ENCODE data around the gene LRG1. TPM values are rescaled to one million over a fixed set of nuclear protein-coding genes. Genes with fewer than 3 reads are reported as not detected.

Gene LRG1
- total RNA-seq, 1 experiment from 2014 or later, result 0.10 TPM

GRCh38 chr19:4519521-4520277 is 20.1 kb downstream of the LRG1 start:
- H3K27me3 ChIP-seq (ENCODE audit: control insufficient read depth, insufficient read depth, low read length), result peaks cover 9% of the 10 kb centered on the region
- no peak for DNase-seq
- no peak overlapping the region for H3K4me3 ChIP-seq (ENCODE audit: insufficient read depth, low read depth, low read length)
- no peaks in the 10 kb centered on the region for H3K36me3 ChIP-seq (replicated peaks; ENCODE audit: control insufficient read depth, insufficient read depth, low read length)

- Histone ChIP-seq H3K27me3 (ENCODE audit: control insufficient read depth, insufficient read depth, low read length) (peaks cover 9% of the 10 kb centered on the region), H3K36me3 (replicated peaks; ENCODE audit: control insufficient read depth, insufficient read depth, low read length) (no peaks in the 10 kb centered on the region), H3K4me3 (ENCODE audit: insufficient read depth, low read depth, low read length) (no peak overlapping the region)
- DNase-seq, result no peak
Measured at GRCh38 chr19:4519172-4519496, 20.7 kb downstream of the LRG1 start.

GRCh38 chr19:4518345-4519171 is 21.3 kb downstream of the LRG1 start, which contains the start of gene PLIN4:
TSS of gene PLIN4 (minus strand) at chr19:4518486. CDS start at chr19:4518272, 214 bp downstream.
- H3K27me3 ChIP-seq (ENCODE audit: control insufficient read depth, insufficient read depth, low read length), result peaks cover 10% of the 10 kb centered on the region
- DNase-seq, result peak; percentile 84
- H3K4me3 ChIP-seq (ENCODE audit: insufficient read depth, low read depth, low read length), result no peak within 1 kb of the TSS
- H3K36me3 ChIP-seq (replicated peaks; ENCODE audit: control insufficient read depth, insufficient read depth, low read length), result no peaks in the 10 kb centered on the region

GRCh38 chr19:4517451-4518057 is 22.3 kb downstream of the LRG1 start:
- no peak overlapping the region for H3K4me3 ChIP-seq (ENCODE audit: insufficient read depth, low read depth, low read length)

GRCh38 chr19:4516939-4517300 is 22.9 kb downstream of the LRG1 start:
- Histone ChIP-seq H3K4me3 (ENCODE audit: insufficient read depth, low read depth, low read length) (no peak overlapping the region), H3K36me3 (replicated peaks; ENCODE audit: control insufficient read depth, insufficient read depth, low read length) (no peaks in the 10 kb centered on the region), H3K27me3 (ENCODE audit: control insufficient read depth, insufficient read depth, low read length) (peaks cover 12% of the 10 kb centered on the region)
- DNase-seq, result no peak

More at GRCh38 chr19:4517451-4518057, 22.3 kb downstream of the LRG1 start:
- no peaks in the 10 kb centered on the region for H3K36me3 ChIP-seq (replicated peaks; ENCODE audit: control insufficient read depth, insufficient read depth, low read length)
- no peak for DNase-seq
- peaks cover 11% of the 10 kb centered on the region for H3K27me3 ChIP-seq (ENCODE audit: control insufficient read depth, insufficient read depth, low read length)

GRCh38 chr19:4516199-4516938 is 23.5 kb downstream of the LRG1 start:
- H3K36me3 ChIP-seq (replicated peaks; ENCODE audit: control insufficient read depth, insufficient read depth, low read length), result no peaks in the 10 kb centered on the region
- peaks cover 11% of the 10 kb centered on the region for H3K27me3 ChIP-seq (ENCODE audit: control insufficient read depth, insufficient read depth, low read length)
- peak; percentile 77 for DNase-seq
- no peak overlapping the region for H3K4me3 ChIP-seq (ENCODE audit: insufficient read depth, low read depth, low read length)

- Histone ChIP-seq H3K27me3 (ENCODE audit: control insufficient read depth, insufficient read depth, low read length) (peaks cover 11% of the 10 kb centered on the region), H3K36me3 (replicated peaks; ENCODE audit: control insufficient read depth, insufficient read depth, low read length) (no peaks in the 10 kb centered on the region), H3K4me3 (ENCODE audit: insufficient read depth, low read depth, low read length) (no peak overlapping the region)
- DNase-seq, result no peak
Measured at GRCh38 chr19:4515732-4516131, 24.1 kb downstream of the LRG1 start.

- Histone ChIP-seq H3K27me3 (ENCODE audit: control insufficient read depth, insufficient read depth, low read length) (peaks cover 13% of the 10 kb centered on the region), H3K36me3 (replicated peaks; ENCODE audit: control insufficient read depth, insufficient read depth, low read length) (no peaks in the 10 kb centered on the region), H3K4me3 (ENCODE audit: insufficient read depth, low read depth, low read length) (no peak overlapping the region)
- no peak for DNase-seq
Measured at GRCh38 chr19:4513248-4513647, 26.6 kb downstream of the LRG1 start.

- Histone ChIP-seq H3K36me3 (replicated peaks; ENCODE audit: control insufficient read depth, insufficient read depth, low read length) (no peaks in the 10 kb centered on the region), H3K27me3 (ENCODE audit: control insufficient read depth, insufficient read depth, low read length) (peaks cover 13% of the 10 kb centered on the region), H3K4me3 (ENCODE audit: insufficient read depth, low read depth, low read length) (no peak overlapping the region)
- no peak for DNase-seq
Measured at GRCh38 chr19:4512070-4512469, 27.8 kb downstream of the LRG1 start.

GRCh38 chr19:4511300-4512054 is 28.4 kb downstream of the LRG1 start:
- no peak overlapping the region for H3K4me3 ChIP-seq (ENCODE audit: insufficient read depth, low read depth, low read length)
- no peak for DNase-seq
- no peaks in the 10 kb centered on the region for H3K36me3 ChIP-seq (replicated peaks; ENCODE audit: control insufficient read depth, insufficient read depth, low read length)
- H3K27me3 ChIP-seq (ENCODE audit: control insufficient read depth, insufficient read depth, low read length), result peaks cover 12% of the 10 kb centered on the region

GRCh38 chr19:4510435-4511255 is 29.2 kb downstream of the LRG1 start:
- Histone ChIP-seq H3K36me3 (replicated peaks; ENCODE audit: control insufficient read depth, insufficient read depth, low read length) (no peaks in the 10 kb centered on the region; the same call in 1 of the 2 replicates), H3K4me3 (ENCODE audit: insufficient read depth, low read depth, low read length) (no peak overlapping the region), H3K27me3 (ENCODE audit: control insufficient read depth, insufficient read depth, low read length) (peaks cover 9% of the 10 kb centered on the region)
- no peak for DNase-seq

GRCh38 chr19:4508698-4509097 is 31.1 kb downstream of the LRG1 start:
- DNase-seq, result peak; percentile 53
- peaks cover 7% of the 10 kb centered on the region for H3K27me3 ChIP-seq (ENCODE audit: control insufficient read depth, insufficient read depth, low read length)
- H3K4me3 ChIP-seq (ENCODE audit: insufficient read depth, low read depth, low read length), result no peak overlapping the region
- H3K36me3 ChIP-seq (replicated peaks; ENCODE audit: control insufficient read depth, insufficient read depth, low read length), result peaks cover 2% of the 10 kb centered on the region

GRCh38 chr19:4507804-4508203 is 32.0 kb downstream of the LRG1 start:
- peaks cover 3% of the 10 kb centered on the region for H3K36me3 ChIP-seq (replicated peaks; ENCODE audit: control insufficient read depth, insufficient read depth, low read length)
- H3K27me3 ChIP-seq (ENCODE audit: control insufficient read depth, insufficient read depth, low read length), result peaks cover 5% of the 10 kb centered on the region
- peak; percentile 68 for DNase-seq
- no peak overlapping the region for H3K4me3 ChIP-seq (ENCODE audit: insufficient read depth, low read depth, low read length)
